Panc1 (cell line): ENCODE results near the gene AGR3. TPM values are rescaled to one million over a fixed set of nuclear protein-coding genes. Genes with fewer than 3 reads are reported as not detected.

Source experiments
- ATAC-seq: fragments of 200-7000 bp; cut with Tn5 transposase; 2 replicates; pipeline ENCODE4 v1.9.1; 2020; ENCODE audit warnings: mild to moderate bottlenecking, moderate library complexity
- Bru-seq: library from RNA; stranded (reverse); fragments of 400-500 nt; gene quantifications from one replicate; lab custom pipeline; 2021; lab: Mats Ljungman, UMichigan
- BruChase-seq, 2 experiments: library from RNA; stranded (reverse); fragments of 400-500 nt; gene quantifications; one replicate each; lab custom pipeline; 2021; lab: Mats Ljungman, UMichigan
- BruUV-seq: library from RNA; stranded (reverse); fragments of 400-500 nt; replicated peaks from 2 replicates; lab custom pipeline; 2021; lab: Mats Ljungman, UMichigan
- CTCF ChIA-PET: fragments of 300-600 bp; sonication (Branson Sonifier 250); formaldehyde crosslinking; loops from one replicate; lab custom pipeline; 2022; ENCODE audit warnings: antibody characterized with exemption; lab: Charles Lee
- POLR2A ChIA-PET: fragments of 300-600 bp; sonication (Branson Sonifier 250); formaldehyde crosslinking; loops from one replicate; lab custom pipeline; 2022; ENCODE audit warnings: antibody characterized with exemption; lab: Charles Lee
- DNase-seq: peaks from one replicate; pipeline ENCODE4 v3.0.0-alpha.2; 2010; ENCODE audit warnings: low read depth, low spot score
- H3K27ac ChIP-seq: 2 replicates; pipeline ENCODE4 v1.5.1; 2011; ENCODE audit warnings: mild to moderate bottlenecking, low read length, inconsistent platforms
- H3K27me3 ChIP-seq: fragments of 200-500 bp; sonication (Bioruptor generic); 2 replicates; pipeline ENCODE4 v1.6.0; 2014; ENCODE audit warnings: low read length, inconsistent platforms; ENCODE audit not compliant: control insufficient read depth, insufficient read depth
- H3K36me3 ChIP-seq: fragments of 200-500 bp; sonication (Bioruptor generic); 2 replicates; pipeline ENCODE4 v1.5.1; 2014; ENCODE audit warnings: inconsistent platforms, mild to moderate bottlenecking, low read length, moderate library complexity; ENCODE audit not compliant: control insufficient read depth, insufficient read depth
- H3K4me1 ChIP-seq: 2 replicates; pipeline ENCODE4 v1.5.1; 2011; ENCODE audit warnings: inconsistent platforms, mild to moderate bottlenecking, low read length, moderate library complexity; ENCODE audit not compliant: control insufficient read depth, insufficient read depth
- H3K4me3 ChIP-seq, 2 experiments: 2 replicates each; pipeline ENCODE4 v1.5.1; 2011 to 2012; ENCODE audit warnings: low read depth in 2 of 2, low read length in 2 of 2, mild to moderate bottlenecking in 2 of 2, inconsistent platforms in 1 of 2, moderate library complexity in 1 of 2
- H3K9me3 ChIP-seq: fragments of 200-500 bp; sonication (Bioruptor generic); 2 replicates; pipeline ENCODE4 v1.5.1; 2014; ENCODE audit warnings: low read depth, mild to moderate bottlenecking, inconsistent platforms, low read length, moderate library complexity; ENCODE audit not compliant: control insufficient read depth, insufficient read depth
- POLR2AphosphoS5 ChIP-seq: IDR thresholded peaks from 2 replicates; pipeline ENCODE4 v1.6.1; 2012; ENCODE audit warnings: mild to moderate bottlenecking, low read depth, low read length, moderate library complexity
- REST ChIP-seq, 2 experiments: IDR thresholded peaks; 2 replicates each; pipeline ENCODE4 v1.6.1; 2011 to 2012; ENCODE audit warnings: low read depth in 2 of 2, control low read depth in 1 of 2, low read length in 1 of 2, mild to moderate bottlenecking in 1 of 2, moderate library complexity in 1 of 2; ENCODE audit not compliant: insufficient read depth in 1 of 2
- SIN3A ChIP-seq: IDR thresholded peaks from 2 replicates; pipeline ENCODE4 v1.6.1; 2012; ENCODE audit warnings: low read depth, mild to moderate bottlenecking, low read length, moderate library complexity, borderline replicate concordance; ENCODE audit not compliant: insufficient read depth
- TCF7L2 ChIP-seq: IDR thresholded peaks from 2 replicates; pipeline ENCODE4 v1.6.1; 2011; ENCODE audit warnings: mild to moderate bottlenecking, low read depth, low read length, inconsistent platforms
- in situ Hi-C: cut with HindIII; loops from 2 replicates; pipeline ENCODE4 v1.10.0; 2016; ENCODE audit warnings: low sequenced_read_pairs, low pct_unique_long_range_greater_than_20kb
- intact Hi-C: fragments of 100-400 bp; cut with micrococcal nuclease; formaldehyde crosslinking; loops from one replicate; pipeline ENCODE4 v1.10.0; 2022; ENCODE audit not compliant: unreplicated experiment
- long read RNA-seq: library from polyadenylated mRNA; unstranded; transcript quantifications from one replicate; pipeline ENCODE4 v2.0.0, GENCODE V29; 2021; ENCODE audit not compliant: unreplicated experiment
- polyA plus RNA-seq: library from polyadenylated mRNA; unstranded; fragments of >200 nt; gene quantifications from one replicate; pipeline ENCODE4 v1.2.1, GENCODE V29; 2012; ENCODE audit warnings: missing spikeins; ENCODE audit not compliant: insufficient read length
- total RNA-seq: library from RNA; stranded (reverse); gene quantifications from one replicate; pipeline ENCODE4 v1.2.1, GENCODE V29; 2021; ENCODE audit not compliant: unreplicated experiment
- TF ChIP-seq, protein P1 (sequence below): fragments of 450-650 bp; IDR thresholded peaks from 2 replicates; pipeline ENCODE4 v1.5.1; 2017; ENCODE audit warnings: mild to moderate bottlenecking

AGR3 gene
- total RNA-seq (not detected), Bru-seq, nascent RNA (percentile 8 among the genes with signal in this experiment), BruChase-seq, experiment 1, labeled RNA remaining after a 2-hour chase (not detected), BruChase-seq, experiment 2, labeled RNA remaining after a 6-hour chase (percentile 2 among the genes with signal in this experiment)
- not detected for polyA plus RNA-seq
- long read RNA-seq, result 0 reads

DNA sequence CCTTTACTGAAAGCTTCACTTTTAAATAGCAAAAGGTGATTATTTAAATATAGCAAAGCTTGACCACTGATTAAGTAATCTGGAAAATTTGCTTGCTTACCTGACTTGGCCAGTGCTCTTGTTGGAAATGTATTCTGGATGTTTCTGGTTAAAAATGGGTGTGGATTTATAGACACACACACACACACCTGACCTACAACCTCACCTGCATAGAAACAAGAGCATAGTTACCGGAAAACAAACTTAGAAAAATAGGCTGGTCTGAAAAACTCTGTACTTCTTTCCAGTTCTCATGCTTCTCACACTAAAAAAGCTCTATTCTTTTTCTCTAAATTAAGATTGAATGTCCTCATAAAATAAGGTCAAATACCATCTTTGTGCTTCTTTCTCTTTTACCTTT is at the start of gene AGR3:
AGR3 (minus strand) TSS at position 140 of the 400 bp plus-strand sequence. CDS start 3,365 bp downstream, outside the sequence.
- ChIA-PET CTCF (interaction anchor here (0.6 to 0.7 kb wide), 2 partner anchors 108 to 906 kb away, joined by 3 to 5 read pairs; no protein-coding TSS in a partner anchor), POLR2A (no interaction called here)
- Histone ChIP-seq H3K4me1 (no peaks in the 10 kb centered on the region), H3K36me3 (no peaks in the 10 kb centered on the region), H3K27me3 (no peaks in the 10 kb centered on the region), H3K9me3 (no peaks in the 10 kb centered on the region), H3K27ac (peak within 1 kb of the TSS; percentile 14; the same call in 1 of the 2 replicates), H3K4me3 (no peak within 1 kb of the TSS)
- no TSS peak for BruUV-seq
- ATAC-seq (no peak), DNase-seq (no peak)
- in situ Hi-C loops, result no loop called here
- intact Hi-C loops, result no loop called here
- TF ChIP-seq TCF7L2 (no peak), SIN3A (no peak), POLR2AphosphoS5 (no peak), REST (IDR thresholded peaks at IDR 0.05; ENCODE audit: insufficient read depth in 1 of 2, low read depth in 2 of 2, low read length in 1 of 2) (no peak)
- TF ChIP-seq, protein P1, sequence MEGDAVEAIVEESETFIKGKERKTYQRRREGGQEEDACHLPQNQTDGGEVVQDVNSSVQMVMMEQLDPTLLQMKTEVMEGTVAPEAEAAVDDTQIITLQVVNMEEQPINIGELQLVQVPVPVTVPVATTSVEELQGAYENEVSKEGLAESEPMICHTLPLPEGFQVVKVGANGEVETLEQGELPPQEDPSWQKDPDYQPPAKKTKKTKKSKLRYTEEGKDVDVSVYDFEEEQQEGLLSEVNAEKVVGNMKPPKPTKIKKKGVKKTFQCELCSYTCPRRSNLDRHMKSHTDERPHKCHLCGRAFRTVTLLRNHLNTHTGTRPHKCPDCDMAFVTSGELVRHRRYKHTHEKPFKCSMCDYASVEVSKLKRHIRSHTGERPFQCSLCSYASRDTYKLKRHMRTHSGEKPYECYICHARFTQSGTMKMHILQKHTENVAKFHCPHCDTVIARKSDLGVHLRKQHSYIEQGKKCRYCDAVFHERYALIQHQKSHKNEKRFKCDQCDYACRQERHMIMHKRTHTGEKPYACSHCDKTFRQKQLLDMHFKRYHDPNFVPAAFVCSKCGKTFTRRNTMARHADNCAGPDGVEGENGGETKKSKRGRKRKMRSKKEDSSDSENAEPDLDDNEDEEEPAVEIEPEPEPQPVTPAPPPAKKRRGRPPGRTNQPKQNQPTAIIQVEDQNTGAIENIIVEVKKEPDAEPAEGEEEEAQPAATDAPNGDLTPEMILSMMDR, result no peak

GRCh38 chr7:16930946-16931345 is 49.2 kb upstream of the AGR3 start:
- intact Hi-C loops, result no loop called here
- no TSS peak for BruUV-seq
- no peaks in the 10 kb centered on the region for H3K9me3 ChIP-seq
- CTCF ChIA-PET, result no interaction called here
- DNase-seq (no peak), ATAC-seq (no peak)
- POLR2A ChIA-PET, result no interaction called here
- H3K36me3 ChIP-seq, result no peaks in the 10 kb centered on the region
- H3K27me3 ChIP-seq, result no peaks in the 10 kb centered on the region
- H3K4me1 ChIP-seq, result no peaks in the 10 kb centered on the region
- TF ChIP-seq, protein P1, result no peak
- TF ChIP-seq POLR2AphosphoS5, result no peak
- TF ChIP-seq SIN3A, result no peak
- TF ChIP-seq REST (IDR thresholded peaks at IDR 0.05; ENCODE audit: insufficient read depth in 1 of 2, low read depth in 2 of 2, low read length in 1 of 2), result no peak
- no peak for TF ChIP-seq TCF7L2
- in situ Hi-C loops, result no loop called here
- H3K27ac ChIP-seq, result no peak overlapping the region
- H3K4me3 ChIP-seq, result no peak overlapping the region
